Karpas-422 (cell line): ENCODE results near the gene TFDP1. TPM values are rescaled to one million over a fixed set of nuclear protein-coding genes. Genes with fewer than 3 reads are reported as not detected.
"Not testable (repeated sequence)": the region's sequence is repeated elsewhere in the genome, so short reads cannot be mapped to it uniquely, and the experiment has no call there.

ENCODE experiments used
- DNase-seq: peaks from one replicate; pipeline ENCODE4 v3.0.0-alpha.2; 2015
- H2AFZ ChIP-seq: fragments of 200-600 bp; sonication (generic); 2 replicates; pipeline ENCODE4 v1.6.1; 2014; ENCODE audit warnings: antibody characterized with exemption, low read length, mixed read lengths
- H3K27ac ChIP-seq: fragments of 200-600 bp; sonication (generic); 2 replicates; pipeline ENCODE4 v1.5.1; 2014; ENCODE audit warnings: mild to moderate bottlenecking, low read length, moderate library complexity
- H3K27me3 ChIP-seq: fragments of 200-600 bp; sonication (generic); 2 replicates; pipeline ENCODE4 v1.6.1; 2014; ENCODE audit warnings: low read length, mixed read lengths
- H3K36me3 ChIP-seq: fragments of 200-600 bp; sonication (generic); 2 replicates; pipeline ENCODE4 v1.6.1; 2014; ENCODE audit warnings: low read length, mixed read lengths; ENCODE audit not compliant: insufficient read depth
- H3K4me1 ChIP-seq: fragments of 200-600 bp; sonication (generic); 2 replicates; pipeline ENCODE4 v1.6.1; 2014; ENCODE audit warnings: mild to moderate bottlenecking, low read length, mixed read lengths
- H3K4me2 ChIP-seq: fragments of 200-600 bp; sonication (generic); 2 replicates; pipeline ENCODE4 v1.6.1; 2014; ENCODE audit warnings: low read length, low read depth, mild to moderate bottlenecking; ENCODE audit not compliant: poor library complexity, severe bottlenecking
- H3K4me3 ChIP-seq: fragments of 200-600 bp; sonication (generic); 2 replicates; pipeline ENCODE4 v1.5.1; 2014; ENCODE audit warnings: mild to moderate bottlenecking, antibody characterized with exemption, low read length, mixed read lengths
- H3K79me2 ChIP-seq: fragments of 200-600 bp; sonication (generic); 2 replicates; pipeline ENCODE4 v1.6.1; 2014; ENCODE audit warnings: mild to moderate bottlenecking, low read length, mixed read lengths
- H3K9ac ChIP-seq: fragments of 200-600 bp; sonication (generic); 2 replicates; pipeline ENCODE4 v1.6.0; 2014; ENCODE audit warnings: low read length
- H3K9me2 ChIP-seq: fragments of 200-600 bp; sonication (generic), shearing (Covaris generic); replicated peaks from 2 replicates; pipeline ENCODE4 v1.6.0; 2014; ENCODE audit warnings: mild to moderate bottlenecking, low read length, moderate library complexity; ENCODE audit not compliant: insufficient read depth
- H3K9me3 ChIP-seq: fragments of 300-700, 200-600 bp; sonication (generic); 2 replicates; pipeline ENCODE4 v1.6.1; 2014; ENCODE audit warnings: low read length, mixed read lengths
- H4K20me1 ChIP-seq: fragments of 200-600 bp; sonication (generic); 2 replicates; pipeline ENCODE4 v1.6.1; 2014; ENCODE audit warnings: mild to moderate bottlenecking, antibody characterized with exemption, low read length, low read depth; ENCODE audit not compliant: insufficient read depth
- total RNA-seq: library from RNA; depleted of rRNA; stranded (reverse); fragments of >200 nt; shearing (Covaris generic); gene quantifications from 2 replicates; pipeline ENCODE4 v1.2.3, GENCODE V29; 2014; ENCODE audit warnings: low replicate concordance

The TFDP1 gene
- total RNA-seq, 1 experiment from 2014 or later: 89.2 TPM

DNA sequence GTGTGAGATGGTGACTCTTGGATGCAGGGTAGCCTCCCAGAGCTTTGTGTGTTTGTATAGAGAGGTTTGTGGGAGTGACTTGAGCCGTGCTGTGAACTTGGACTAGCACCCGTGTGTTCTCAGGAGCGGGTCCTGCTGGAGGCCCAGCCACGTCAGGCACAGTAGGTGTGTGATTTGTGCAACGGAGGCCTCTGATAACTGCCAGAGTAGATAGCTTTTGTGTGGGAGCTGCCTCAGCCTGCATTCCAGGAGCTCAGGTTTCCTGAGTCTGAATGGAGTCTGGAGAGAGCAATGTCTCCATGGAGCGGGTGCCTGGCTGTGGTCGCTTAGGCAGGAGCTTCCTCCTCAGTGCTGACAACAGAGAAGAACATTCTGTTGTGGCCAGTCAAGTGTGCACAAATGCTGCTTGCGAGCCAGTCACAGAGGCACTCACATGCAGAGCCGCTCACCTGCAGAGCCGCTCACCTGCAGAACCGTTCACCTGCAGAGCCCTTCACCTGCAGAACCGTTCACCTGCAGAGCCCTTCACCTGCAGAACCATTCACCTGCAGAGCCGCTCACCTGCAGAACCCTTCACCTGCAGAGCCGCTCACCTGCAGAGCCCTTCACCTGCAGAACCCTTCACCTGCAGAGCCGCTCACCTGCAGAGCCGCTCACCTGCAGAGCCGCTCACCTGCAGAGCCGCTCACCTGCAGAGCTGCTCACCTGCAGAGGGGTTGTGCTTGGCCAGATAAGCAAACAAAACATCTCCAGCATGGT is 32.6 kb downstream of the TFDP1 start:
- Histone ChIP-seq H3K9me3 (no peaks in the 10 kb centered on the region), H3K27me3 (no peaks in the 10 kb centered on the region), H3K27ac (no peak overlapping the region), H3K9ac (no peak overlapping the region), H4K20me1 (peaks cover 47% of the 10 kb centered on the region), H3K4me1 (no peaks in the 10 kb centered on the region), H3K4me3 (no peak overlapping the region), H3K79me2 (peaks cover 89% of the 10 kb centered on the region), H2AFZ (no peak overlapping the region), H3K36me3 (peaks cover 30% of the 10 kb centered on the region), H3K9me2 (no peaks in the 10 kb centered on the region), H3K4me2 (no peak overlapping the region)
- no peak for DNase-seq

DNA sequence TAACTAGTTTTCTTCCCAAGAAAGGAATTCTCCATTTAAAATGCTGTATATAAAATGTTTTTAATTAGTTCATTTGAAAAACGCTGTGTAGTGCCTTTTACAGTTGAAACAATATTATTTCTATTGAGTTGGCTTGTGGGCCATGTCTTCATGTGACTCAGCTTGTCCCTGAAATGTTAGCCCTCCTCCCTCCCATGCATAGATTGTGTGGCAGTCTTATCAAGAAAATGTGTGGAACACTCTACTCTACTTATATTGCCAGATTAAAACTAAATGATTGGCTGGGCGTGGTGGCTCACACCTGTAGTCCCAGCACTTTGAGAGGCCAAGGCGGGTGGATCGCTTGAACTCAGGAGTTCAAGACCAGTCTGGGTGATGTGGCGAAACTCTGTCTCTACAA is 33.4 kb downstream of the TFDP1 start:
- Histone ChIP-seq H3K9me2 (no peaks in the 10 kb centered on the region), H3K27ac (no peak overlapping the region), H3K4me3 (no peak overlapping the region), H3K36me3 (peaks cover 31% of the 10 kb centered on the region), H3K79me2 (peaks cover 89% of the 10 kb centered on the region), H4K20me1 (peaks cover 42% of the 10 kb centered on the region), H2AFZ (no peak overlapping the region), H3K4me1 (no peaks in the 10 kb centered on the region), H3K27me3 (no peaks in the 10 kb centered on the region), H3K9me3 (no peaks in the 10 kb centered on the region), H3K4me2 (no peak overlapping the region), H3K9ac (no peak overlapping the region)
- no peak for DNase-seq

DNA sequence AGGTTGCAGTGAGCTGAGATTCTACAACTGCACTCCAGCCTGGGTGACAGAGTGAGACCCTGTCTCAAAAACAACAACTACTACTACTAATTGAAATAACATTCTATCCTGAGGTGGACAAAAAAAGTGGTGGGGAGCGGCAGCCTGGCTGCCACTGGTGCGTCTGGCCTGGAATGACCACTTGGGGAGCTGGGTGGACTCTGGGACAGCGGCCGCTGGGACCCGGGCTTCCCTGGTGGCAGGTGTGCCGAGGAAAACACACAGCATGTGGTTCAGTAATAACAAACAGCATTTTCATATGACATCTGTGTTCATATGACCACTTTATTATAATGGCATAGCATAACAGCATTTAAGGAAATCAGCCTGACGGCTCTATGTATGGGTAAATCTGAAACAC is 33.9 kb downstream of the TFDP1 start:
- Histone ChIP-seq H3K36me3 (peaks cover 34% of the 10 kb centered on the region), H3K79me2 (peaks cover 89% of the 10 kb centered on the region)
- no peak for DNase-seq

DNA sequence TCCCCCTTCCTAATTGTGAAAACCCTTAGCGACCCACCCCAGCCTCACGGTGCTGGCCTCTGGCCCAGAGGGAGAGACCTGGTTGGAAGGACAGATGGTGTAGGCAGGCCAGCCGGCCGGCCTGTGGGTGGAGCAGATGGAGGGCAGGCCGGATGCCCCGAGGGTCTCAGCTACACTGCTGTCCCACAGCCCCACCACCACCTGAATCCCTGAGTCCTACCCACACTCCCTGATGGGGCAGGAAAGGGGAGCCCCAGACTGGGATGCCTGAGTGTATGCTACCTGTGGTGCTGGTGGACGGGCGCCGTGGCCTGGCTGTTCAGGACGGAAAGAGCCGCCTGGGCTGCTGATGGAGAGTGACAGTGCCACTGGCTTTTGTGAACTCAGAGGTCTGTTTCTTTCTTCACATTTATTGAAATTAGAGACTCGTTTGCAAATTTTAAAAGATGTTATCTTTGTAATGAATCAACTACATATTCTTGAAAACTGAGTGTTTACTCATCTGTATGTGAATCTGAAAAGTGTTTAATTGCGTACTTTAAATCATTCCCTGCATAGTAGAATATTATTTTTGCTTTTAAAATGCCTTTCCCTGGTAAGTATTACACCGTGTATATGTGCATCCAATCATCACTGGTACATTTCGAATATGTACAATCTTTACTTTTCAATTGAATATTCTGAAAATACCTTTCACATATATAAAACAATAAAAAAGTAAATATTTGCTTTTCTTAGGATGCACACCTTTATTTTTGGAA is 35.7 kb downstream of the TFDP1 start:
- Histone ChIP-seq H2AFZ (no peak overlapping the region), H4K20me1 (peaks cover 38% of the 10 kb centered on the region), H3K27ac (no peak overlapping the region), H3K4me2 (no peak overlapping the region), H3K4me3 (no peak overlapping the region), H3K9me3 (no peaks in the 10 kb centered on the region), H3K27me3 (no peaks in the 10 kb centered on the region), H3K9me2 (no peaks in the 10 kb centered on the region), H3K9ac (no peak overlapping the region), H3K79me2 (peaks cover 85% of the 10 kb centered on the region), H3K36me3 (peaks cover 21% of the 10 kb centered on the region; the same call in 1 of the 2 replicates), H3K4me1 (no peaks in the 10 kb centered on the region)
- no peak for DNase-seq

More for the DNA sequence above, 33.9 kb downstream of the TFDP1 start:
- Histone ChIP-seq H3K27ac (no peak overlapping the region), H3K9me2 (no peaks in the 10 kb centered on the region), H4K20me1 (peaks cover 39% of the 10 kb centered on the region), H3K4me1 (no peaks in the 10 kb centered on the region), H3K9ac (no peak overlapping the region), H2AFZ (no peak overlapping the region), H3K4me3 (no peak overlapping the region), H3K27me3 (no peaks in the 10 kb centered on the region), H3K4me2 (no peak overlapping the region), H3K9me3 (no peaks in the 10 kb centered on the region)

DNA sequence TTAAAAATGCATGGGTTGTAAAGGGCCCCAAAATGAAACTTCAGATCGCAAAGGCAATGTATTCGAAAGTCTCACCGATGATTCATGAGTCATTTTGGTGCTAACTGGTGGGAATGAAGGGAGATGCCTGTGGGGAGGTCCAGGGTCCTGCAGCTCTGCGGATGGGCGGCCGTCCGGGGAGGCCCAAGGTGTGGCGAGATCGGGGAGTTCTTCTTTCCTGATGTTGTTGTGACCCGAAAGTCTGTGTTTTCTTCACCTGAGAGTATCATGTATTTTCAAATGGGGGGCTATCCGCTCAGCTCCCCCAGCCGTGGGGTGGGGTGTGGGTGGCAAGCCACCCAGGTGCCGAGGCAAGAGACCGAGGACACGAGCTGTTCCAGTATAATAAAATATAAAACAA is 36.5 kb downstream of the TFDP1 start:
- H3K4me3 ChIP-seq: no peak overlapping the region
- H3K27ac ChIP-seq: no peak overlapping the region
- DNase-seq: no peak
- H3K4me2 ChIP-seq: no peak overlapping the region
- H3K36me3 ChIP-seq: peaks cover 21% of the 10 kb centered on the region; the same call in 1 of the 2 replicates
- no peaks in the 10 kb centered on the region for H3K4me1 ChIP-seq
- H3K9me2 ChIP-seq: no peaks in the 10 kb centered on the region
- no peaks in the 10 kb centered on the region for H3K9me3 ChIP-seq
- no peak overlapping the region for H2AFZ ChIP-seq
- H3K9ac ChIP-seq: no peak overlapping the region
- H3K27me3 ChIP-seq: no peaks in the 10 kb centered on the region
- peaks cover 87% of the 10 kb centered on the region for H3K79me2 ChIP-seq
- peaks cover 41% of the 10 kb centered on the region for H4K20me1 ChIP-seq

DNA sequence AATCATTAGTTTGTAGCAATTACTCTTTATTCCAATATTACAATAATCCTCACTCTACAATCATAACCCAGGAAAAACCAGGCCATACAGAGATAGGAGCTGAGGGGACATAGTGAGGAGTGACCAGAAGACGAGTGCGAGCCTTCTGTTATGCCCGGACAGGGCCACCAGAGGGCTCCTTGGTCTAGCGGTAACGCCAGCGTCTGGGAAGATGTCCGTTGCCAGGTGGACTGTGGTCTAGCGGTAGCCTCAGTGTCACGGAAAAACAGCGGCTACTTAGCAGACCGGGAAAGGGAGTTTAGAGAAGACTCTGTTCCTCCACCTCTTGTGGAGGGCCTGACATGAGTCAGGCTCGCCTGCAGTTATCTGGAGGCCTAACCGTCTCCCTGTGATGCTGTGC is 36.9 kb downstream of the TFDP1 start:
- H2AFZ ChIP-seq, H3K27ac ChIP-seq, H3K4me1 ChIP-seq, H3K27me3 ChIP-seq, H3K4me2 ChIP-seq, H3K9me3 ChIP-seq, DNase-seq, H3K9ac ChIP-seq, H3K9me2 ChIP-seq, H3K4me3 ChIP-seq: not testable (repeated sequence)
- Histone ChIP-seq H3K36me3 (peaks cover 17% of the 10 kb centered on the region; the same call in 1 of the 2 replicates), H3K79me2 (peaks cover 87% of the 10 kb centered on the region), H4K20me1 (peaks cover 41% of the 10 kb centered on the region)

DNA sequence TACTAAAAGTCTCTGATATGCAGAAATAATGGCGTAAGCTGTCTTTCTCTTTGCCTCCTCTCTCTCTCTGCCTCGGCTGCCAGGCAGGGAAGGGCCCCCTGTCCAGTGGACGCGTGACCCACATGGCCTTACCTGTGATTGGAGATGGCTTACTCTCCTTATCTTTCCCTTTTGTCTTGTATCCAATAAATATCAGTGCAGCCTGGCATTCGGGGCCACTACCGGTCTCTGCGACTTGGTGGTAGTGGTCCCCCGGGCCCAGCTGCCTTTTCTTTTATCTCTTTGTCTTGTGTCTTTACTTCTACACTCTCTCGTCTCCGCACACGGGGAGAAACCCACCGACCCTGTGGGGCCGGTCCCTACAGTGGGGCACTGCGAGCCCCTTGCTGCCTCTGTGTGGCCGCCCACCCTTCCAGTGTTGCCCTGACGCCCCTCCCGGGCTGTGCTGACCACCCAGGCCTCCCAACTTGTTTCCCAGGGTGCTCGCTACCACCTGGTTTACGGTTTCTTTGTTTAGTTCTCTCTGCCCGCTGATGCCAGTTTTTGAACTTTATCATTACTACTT is 37.5 kb downstream of the TFDP1 start:
- peaks cover 16% of the 10 kb centered on the region; the same call in 1 of the 2 replicates for H3K36me3 ChIP-seq
- peaks cover 40% of the 10 kb centered on the region for H4K20me1 ChIP-seq
- H3K27me3 ChIP-seq, H3K4me2 ChIP-seq, DNase-seq, H3K9me2 ChIP-seq, H2AFZ ChIP-seq, H3K4me3 ChIP-seq, H3K9ac ChIP-seq, H3K27ac ChIP-seq, H3K4me1 ChIP-seq, H3K9me3 ChIP-seq: not testable (repeated sequence)
- H3K79me2 ChIP-seq: peaks cover 87% of the 10 kb centered on the region

DNA sequence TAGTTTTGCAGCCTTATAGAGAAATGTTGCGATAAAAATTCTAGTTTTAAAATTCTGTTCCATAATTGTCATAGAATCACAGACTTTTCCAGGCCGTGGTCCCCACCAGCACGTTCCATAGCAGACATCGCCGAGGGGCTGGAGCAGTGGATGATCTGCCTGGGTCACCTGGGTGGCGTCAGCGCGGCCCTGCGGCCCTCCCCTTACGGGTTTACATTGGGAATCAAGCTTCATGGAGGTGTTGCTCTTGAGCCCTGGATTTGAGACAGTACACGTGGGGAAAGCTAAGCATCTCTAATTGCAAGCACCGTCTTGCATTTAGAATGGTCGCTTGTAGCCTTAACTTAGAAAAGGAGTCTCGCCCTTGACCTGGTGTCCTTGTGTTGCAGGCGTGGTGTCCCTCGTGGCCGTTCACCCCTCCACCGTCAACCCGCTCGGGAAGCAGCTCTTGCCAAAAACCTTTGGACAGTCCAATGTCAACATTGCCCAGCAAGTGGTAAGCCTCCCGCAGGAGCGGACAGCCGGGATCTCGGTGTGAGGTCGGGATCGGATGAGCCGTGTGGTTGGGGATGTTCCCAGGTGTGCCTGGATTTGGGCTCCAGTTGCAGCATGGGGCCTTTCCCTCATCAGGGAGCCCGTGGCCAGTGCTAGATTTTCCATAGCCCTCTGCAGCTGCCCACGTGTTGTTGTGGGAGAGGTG is 38.4 kb downstream of the TFDP1 start:
- Histone ChIP-seq H4K20me1 (peaks cover 42% of the 10 kb centered on the region), H3K4me3 (no peak overlapping the region), H3K4me2 (no peak overlapping the region), H3K9me2 (no peaks in the 10 kb centered on the region), H3K27ac (no peak overlapping the region), H3K9ac (no peak overlapping the region), H3K4me1 (no peaks in the 10 kb centered on the region), H3K27me3 (no peaks in the 10 kb centered on the region), H3K79me2 (peaks cover 87% of the 10 kb centered on the region), H3K9me3 (no peaks in the 10 kb centered on the region), H2AFZ (no peak overlapping the region), H3K36me3 (peaks cover 17% of the 10 kb centered on the region; the same call in 1 of the 2 replicates)
- DNase-seq: no peak
